HG03442 (cell line): Measurements from ENCODE around the gene ABT1.
"Not testable (repeated sequence)": the region's sequence is repeated elsewhere in the genome, so short reads cannot be mapped to it uniquely, and the experiment has no call there.

Experiments
- ATAC-seq: cut with Tn5 transposase; IDR thresholded peaks from one replicate; pipeline ENCODE4 v1.9.1; 2021; ENCODE audit warnings: mild to moderate bottlenecking, moderate library complexity; ENCODE audit not compliant: unreplicated experiment

The ABT1 gene

GRCh38 chr6:26596579-26597388, at the start of gene ABT1:
ABT1 (plus strand) TSS chr6:26596953; CDS start chr6:26596983, 30 bp downstream.
- ATAC-seq = peak; percentile 75

GRCh38 chr6:26547363-26547762, 49.4 kb upstream of the ABT1 start:
- not testable (repeated sequence) for ATAC-seq

GRCh38 chr6:26550250-26550993, 46.3 kb upstream of the ABT1 start:
- peak; percentile 27 for ATAC-seq

GRCh38 chr6:26552205-26552604, 44.5 kb upstream of the ABT1 start:
- ATAC-seq = no peak

- no peak for ATAC-seq
Measured at GRCh38 chr6:26552640-26553188, 44.0 kb upstream of the ABT1 start.

- ATAC-seq = peak; percentile 33
Measured at GRCh38 chr6:26553264-26553634, 43.5 kb upstream of the ABT1 start.

- ATAC-seq = peak; percentile 36
Measured at GRCh38 chr6:26553635-26554446, 42.9 kb upstream of the ABT1 start.

GRCh38 chr6:26554447-26554696, 42.4 kb upstream of the ABT1 start:
- no peak for ATAC-seq

- no peak for ATAC-seq
Measured at GRCh38 chr6:26554697-26555504, 41.9 kb upstream of the ABT1 start.

GRCh38 chr6:26555505-26556262, 41.1 kb upstream of the ABT1 start:
- ATAC-seq = no peak

GRCh38 chr6:26556263-26557070, 40.3 kb upstream of the ABT1 start:
- no peak for ATAC-seq

GRCh38 chr6:26561533-26562466, 35.0 kb upstream of the ABT1 start:
- ATAC-seq = no peak

GRCh38 chr6:26563488-26563887, 33.3 kb upstream of the ABT1 start:
- ATAC-seq = no peak

GRCh38 chr6:26568601-26569432, 27.9 kb upstream of the ABT1 start:
- peak; percentile 56 for ATAC-seq

GRCh38 chr6:26569433-26569764, 27.4 kb upstream of the ABT1 start:
- ATAC-seq = no peak

- ATAC-seq = no peak
Measured at GRCh38 chr6:26570027-26570809, 26.5 kb upstream of the ABT1 start.
